RWPE1 (cell line): Measurements from ENCODE around the gene FAM221A.
"Not testable (repeated sequence)": the region's sequence is repeated elsewhere in the genome, so short reads cannot be mapped to it uniquely, and the experiment has no call there.

ENCODE experiments used
- CTCF ChIA-PET: fragments of 350-600 bp; sonication (Branson Sonifier 250); formaldehyde crosslinking; extraction: SDS; loops from one replicate; lab custom pipeline; 2021; lab: Yijun Ruan, JAX
- POLR2A ChIA-PET: fragments of 400-600 bp; formaldehyde crosslinking; extraction: SDS; loops from one replicate; lab custom pipeline; 2020; ENCODE audit warnings: antibody characterized with exemption; ENCODE audit not compliant: low non-redundant PET; lab: Yijun Ruan, JAX
- DNase-seq: peaks from one replicate; pipeline ENCODE4 v3.0.0; 2012; ENCODE audit warnings: low spot score
- H3K27ac ChIP-seq: fragments of 450-650 bp; 2 replicates; pipeline ENCODE4 v1.5.1; 2017
- TF ChIP-seq, protein P1 (sequence below): fragments of 450-650 bp; conservative IDR thresholded peaks from 2 replicates; pipeline ENCODE4 v1.5.1; 2017; ENCODE audit warnings: low read depth, mild to moderate bottlenecking

Gene FAM221A

DNA sequence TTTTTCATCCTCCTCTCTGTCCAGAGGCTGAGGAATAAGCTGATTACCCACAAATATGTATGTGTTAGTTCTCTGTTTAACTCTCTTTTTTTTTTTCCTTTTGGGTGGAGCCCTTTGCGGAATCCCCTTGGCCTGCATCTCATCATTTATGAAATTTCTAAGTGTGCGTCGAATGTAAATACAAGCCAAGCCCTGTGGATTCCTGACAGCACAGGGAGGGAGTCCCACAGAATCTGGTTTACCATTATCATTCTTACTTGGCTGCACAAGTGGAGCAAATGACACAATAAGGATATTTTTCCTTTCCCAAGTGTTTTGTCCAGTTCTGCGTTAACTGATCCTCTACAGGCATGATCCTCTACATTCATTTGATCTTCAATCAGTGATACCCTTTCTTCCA lies 41.5 kb downstream of the FAM221A start:
- no peak for DNase-seq
- no peak overlapping the region for H3K27ac ChIP-seq
- ChIA-PET CTCF (interaction anchor here (0.6 kb wide), 2 partner anchors 591 to 964 kb away, joined by 4 to 5 read pairs; no protein-coding TSS in a partner anchor), POLR2A (no interaction called here)
- TF ChIP-seq, protein P1, sequence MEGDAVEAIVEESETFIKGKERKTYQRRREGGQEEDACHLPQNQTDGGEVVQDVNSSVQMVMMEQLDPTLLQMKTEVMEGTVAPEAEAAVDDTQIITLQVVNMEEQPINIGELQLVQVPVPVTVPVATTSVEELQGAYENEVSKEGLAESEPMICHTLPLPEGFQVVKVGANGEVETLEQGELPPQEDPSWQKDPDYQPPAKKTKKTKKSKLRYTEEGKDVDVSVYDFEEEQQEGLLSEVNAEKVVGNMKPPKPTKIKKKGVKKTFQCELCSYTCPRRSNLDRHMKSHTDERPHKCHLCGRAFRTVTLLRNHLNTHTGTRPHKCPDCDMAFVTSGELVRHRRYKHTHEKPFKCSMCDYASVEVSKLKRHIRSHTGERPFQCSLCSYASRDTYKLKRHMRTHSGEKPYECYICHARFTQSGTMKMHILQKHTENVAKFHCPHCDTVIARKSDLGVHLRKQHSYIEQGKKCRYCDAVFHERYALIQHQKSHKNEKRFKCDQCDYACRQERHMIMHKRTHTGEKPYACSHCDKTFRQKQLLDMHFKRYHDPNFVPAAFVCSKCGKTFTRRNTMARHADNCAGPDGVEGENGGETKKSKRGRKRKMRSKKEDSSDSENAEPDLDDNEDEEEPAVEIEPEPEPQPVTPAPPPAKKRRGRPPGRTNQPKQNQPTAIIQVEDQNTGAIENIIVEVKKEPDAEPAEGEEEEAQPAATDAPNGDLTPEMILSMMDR, result no peak

DNA sequence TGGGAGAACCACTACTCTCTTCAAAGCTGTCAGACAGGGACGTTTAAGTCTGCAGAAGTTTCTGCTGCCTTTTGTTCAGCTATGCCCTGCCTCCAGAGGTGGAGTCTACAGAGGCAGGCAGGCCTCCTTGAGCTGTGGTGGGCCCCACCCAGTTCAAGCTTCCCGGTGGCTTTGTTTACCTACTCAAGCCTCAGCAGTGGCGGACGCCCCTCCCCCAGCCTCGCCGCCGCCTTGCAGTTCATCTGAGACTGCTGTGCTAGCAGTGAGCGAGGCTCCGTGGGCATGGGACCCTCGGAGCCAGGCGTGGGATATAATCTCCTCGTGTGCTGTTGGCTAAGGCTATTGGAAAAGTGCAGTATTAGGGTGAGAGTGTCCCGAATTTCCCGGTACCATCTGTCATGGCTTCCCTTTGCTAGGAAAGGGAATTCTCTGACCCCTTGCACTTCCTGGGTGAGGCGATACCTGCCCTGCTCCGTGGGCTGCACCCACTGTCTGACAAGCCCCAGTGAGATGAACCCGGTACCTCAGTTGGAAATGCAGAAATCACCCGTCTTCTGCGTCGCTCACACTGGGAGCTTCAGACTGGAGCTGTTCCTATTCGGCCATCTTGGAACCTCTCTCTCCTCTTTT lies 42.7 kb downstream of the FAM221A start:
- H3K27ac ChIP-seq, CTCF ChIA-PET, POLR2A ChIA-PET, DNase-seq: not testable (repeated sequence)

DNA sequence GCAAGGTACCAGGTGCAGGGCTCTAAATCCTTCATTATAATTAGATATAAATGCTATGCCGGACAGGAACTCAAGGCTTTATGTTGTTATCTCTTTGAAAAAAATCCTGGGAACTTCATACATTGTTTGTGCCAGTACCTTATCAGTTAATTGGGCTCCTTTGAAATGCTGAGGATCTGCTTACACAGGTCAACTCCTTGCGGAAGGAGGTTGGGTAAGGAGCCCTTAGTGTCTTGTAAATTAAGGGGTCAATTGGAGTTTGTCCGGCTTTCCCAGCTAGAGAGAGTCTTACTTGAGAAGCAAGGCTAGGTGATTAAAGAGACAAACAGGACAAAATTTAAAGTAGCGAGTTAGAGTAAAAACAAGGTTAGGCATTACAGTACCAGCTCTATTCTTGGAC lies 44.1 kb downstream of the FAM221A start:
- CTCF ChIA-PET, H3K27ac ChIP-seq, POLR2A ChIA-PET, DNase-seq: not testable (repeated sequence)

DNA sequence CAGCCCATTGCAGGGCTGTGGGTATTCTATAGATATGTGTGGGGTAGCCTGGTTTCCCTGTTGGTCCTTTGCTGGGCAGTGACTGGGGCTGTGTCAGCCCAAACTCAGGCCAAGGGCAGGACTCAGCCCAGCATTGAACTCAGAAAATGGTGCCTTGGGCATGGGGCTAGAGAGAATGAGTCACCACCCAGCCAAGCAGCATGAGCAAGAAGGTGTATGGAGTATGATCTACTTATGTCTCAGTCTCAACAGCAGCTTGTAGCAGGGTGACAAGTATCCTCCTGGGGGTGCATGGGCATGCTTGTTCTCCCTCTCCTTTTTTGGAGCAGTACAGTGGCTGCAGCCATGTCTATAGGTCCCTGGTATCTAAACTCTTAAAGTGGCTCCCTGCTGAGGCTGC lies 62.1 kb downstream of the FAM221A start:
- DNase-seq, result no peak
- ChIA-PET CTCF (interaction anchor here (0.6 to 0.7 kb wide), 2 partner anchors 189 to 1061 kb away, joined by 3 to 6 read pairs; no protein-coding TSS in a partner anchor), POLR2A (no interaction called here)
- no peak overlapping the region for H3K27ac ChIP-seq
- TF ChIP-seq, protein P1, result no peak

DNA sequence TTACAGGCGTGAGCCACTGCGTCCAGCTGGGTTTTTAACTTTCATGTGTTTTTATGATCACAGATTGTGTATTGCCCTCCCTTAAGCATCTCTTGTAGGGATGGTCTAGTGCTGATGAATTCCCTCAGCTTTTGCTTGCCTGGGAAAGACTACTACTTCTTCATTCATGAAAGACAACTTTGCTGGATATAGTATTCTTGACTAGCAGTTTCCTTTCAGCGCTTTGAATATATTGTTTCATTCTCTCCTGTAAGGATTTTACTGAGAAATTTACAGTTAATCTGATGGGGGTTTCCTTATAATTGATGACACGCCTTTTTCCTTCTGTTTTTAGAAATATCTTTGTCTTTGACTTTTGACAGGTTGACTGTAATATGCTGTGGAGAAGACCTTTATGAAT lies 63.2 kb downstream of the FAM221A start:
- no peak overlapping the region for H3K27ac ChIP-seq
- TF ChIP-seq, protein P1, result no peak
- ChIA-PET CTCF (no interaction called here), POLR2A (no interaction called here)
- DNase-seq, result no peak

DNA sequence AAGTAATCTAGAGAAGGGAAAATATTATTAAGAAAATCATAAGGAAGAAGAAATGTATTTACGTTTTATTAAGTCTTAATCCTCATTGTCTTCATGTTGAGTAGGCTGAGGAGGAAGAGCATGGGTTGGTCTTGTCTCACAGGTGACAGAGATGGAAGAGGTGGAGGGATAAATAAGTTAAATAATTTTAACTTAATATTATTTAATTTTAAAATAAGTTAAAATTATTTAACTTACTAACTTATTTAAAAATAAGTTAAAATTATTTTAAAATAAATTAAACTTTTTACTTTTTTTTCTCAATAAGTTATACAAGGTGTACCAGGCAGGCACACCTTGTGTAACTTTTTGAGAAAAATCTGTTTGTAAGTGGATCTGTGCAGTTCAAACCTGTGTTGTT lies 66.6 kb downstream of the FAM221A start:
- ChIA-PET CTCF (interaction anchor here (0.5 kb wide), 1 partner anchor 840 kb away, joined by 3 read pairs; no protein-coding TSS in a partner anchor), POLR2A (no interaction called here)
- H3K27ac ChIP-seq, result no peak overlapping the region
- no peak for DNase-seq
- TF ChIP-seq, protein P1, result no peak

DNA sequence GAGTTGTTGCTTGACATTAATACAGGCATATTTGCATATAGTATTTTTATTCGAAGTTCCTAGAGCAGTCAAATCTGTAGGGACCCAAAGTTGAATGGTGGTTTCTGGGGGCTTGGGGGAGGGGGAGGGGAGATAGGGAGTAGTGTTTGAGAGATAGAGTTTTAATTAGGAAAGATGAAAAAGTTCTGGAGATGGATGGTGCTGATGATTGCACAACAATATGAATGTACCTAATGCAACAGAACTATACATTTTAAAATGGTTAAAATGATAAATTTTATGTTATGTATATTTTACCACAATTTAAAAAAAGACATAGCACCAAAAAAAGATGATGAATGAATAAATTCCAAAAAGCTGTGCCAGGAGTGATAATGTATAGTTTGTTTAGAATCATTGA lies 71.9 kb downstream of the FAM221A start:
- ChIA-PET POLR2A (no interaction called here), CTCF (no interaction called here)
- TF ChIP-seq, protein P1, result no peak
- H3K27ac ChIP-seq, result no peak overlapping the region
- no peak for DNase-seq
